Subcutaneous adipose tissue (tissue), 4 donors: Measurements from ENCODE around the gene ARHGAP10. TPM values are rescaled to one million over a fixed set of nuclear protein-coding genes. Genes with fewer than 3 reads are reported as not detected.

Experiments
- CTCF ChIP-seq: fragments of 450-650 bp; IDR thresholded peaks from one replicate; pipeline ENCODE4 v1.5.1; 2016; ENCODE audit warnings: low read depth, mild to moderate bottlenecking, control low read depth, antibody characterized with exemption, moderate library complexity
- total RNA-seq, 4 donors: library from RNA; depleted of rRNA; stranded (reverse); fragments of >200 nt; gene quantifications; one replicate each; pipeline ENCODE4 v1.1.0, GENCODE V29; 2016

Gene ARHGAP10
- total RNA-seq, 4 donors from 2014 or later, result 77.1 to 129 (median 98.1) TPM

- no peak for TF ChIP-seq CTCF
Measured at GRCh38 chr4:147780137-147780777, 48.4 kb downstream of the ARHGAP10 start.

- TF ChIP-seq CTCF, result no peak
Measured at GRCh38 chr4:147782087-147782781, 50.3 kb downstream of the ARHGAP10 start.

GRCh38 chr4:147785129-147785528 lies 53.2 kb downstream of the ARHGAP10 start:
- no peak for TF ChIP-seq CTCF

GRCh38 chr4:147786031-147786430 lies 54.1 kb downstream of the ARHGAP10 start:
- TF ChIP-seq CTCF, result no peak

GRCh38 chr4:147786531-147786930 lies 54.6 kb downstream of the ARHGAP10 start:
- no peak for TF ChIP-seq CTCF

GRCh38 chr4:147787204-147787603 lies 55.3 kb downstream of the ARHGAP10 start:
- no peak for TF ChIP-seq CTCF

- TF ChIP-seq CTCF, result no peak
Measured at GRCh38 chr4:147788791-147789190, 56.9 kb downstream of the ARHGAP10 start.
